HEK293 (cell line): Measurements from ENCODE around the gene FHIT.
A peak's percentile ranks its signal among the peaks of the same experiment; 100 is the strongest.

Experiments used
- CTCF ChIA-PET: fragments of 350-600 bp; formaldehyde crosslinking; extraction: SDS; loops from one replicate; lab custom pipeline; 2021; ENCODE audit warnings: antibody characterized with exemption; lab: Yijun Ruan, JAX
- POLR2A ChIA-PET: fragments of 300-600 bp; formaldehyde crosslinking; extraction: SDS; loops from one replicate; lab custom pipeline; 2020; ENCODE audit warnings: antibody characterized with exemption, inconsistent platforms; lab: Yijun Ruan, JAX
- H3K27ac ChIP-seq: fragments of 200-500 bp; sonication (Bioruptor generic); 2 replicates; pipeline ENCODE4 v1.5.1; 2014; ENCODE audit warnings: low read depth, low read length, control low read depth, inconsistent platforms; ENCODE audit errors: extremely low read depth
- H3K36me3 ChIP-seq, 2 experiments: fragments of 200-500 bp in 1 of 2; sonication (Bioruptor generic) in 1 of 2; 1 replicate in 1 of 2; 2 replicates in 1 of 2; pipeline ENCODE4 v1.5.1; 2014 to 2017; ENCODE audit warnings: inconsistent platforms in 2 of 2, low read length in 2 of 2; ENCODE audit not compliant: control insufficient read depth in 2 of 2, insufficient read depth in 1 of 2
- H3K4me1 ChIP-seq: fragments of 200-500 bp; sonication (Bioruptor generic); 2 replicates; pipeline ENCODE4 v1.5.1; 2014; ENCODE audit warnings: mild to moderate bottlenecking, low read length, inconsistent platforms; ENCODE audit not compliant: control insufficient read depth, insufficient read depth
- H3K4me3 ChIP-seq: 2 replicates; pipeline ENCODE4 v1.5.1; 2011; ENCODE audit warnings: low read depth, mild to moderate bottlenecking, control low read depth, low read length, moderate library complexity
- H3K9me3 ChIP-seq: fragments of 200-500 bp; sonication (Bioruptor generic); 2 replicates; pipeline ENCODE4 v1.5.1; 2014; ENCODE audit warnings: low read depth, low read length, inconsistent platforms; ENCODE audit not compliant: control insufficient read depth, insufficient read depth
- FEZF1 ChIP-seq: fragments of 450-650 bp; formaldehyde crosslinking; IDR thresholded peaks from 2 replicates; pipeline ENCODE4 v1.5.1; 2016; ENCODE audit warnings: missing biosample characterization, missing genetic modification characterization
- OSR2 ChIP-seq: fragments of 450-650 bp; formaldehyde crosslinking; IDR thresholded peaks from 2 replicates; pipeline ENCODE4 v1.5.1; 2016; ENCODE audit warnings: missing biosample characterization, missing genetic modification characterization
- SCRT2 ChIP-seq: fragments of 450-650 bp; formaldehyde crosslinking; IDR thresholded peaks from 2 replicates; pipeline ENCODE4 v1.5.1; 2016; ENCODE audit warnings: missing biosample characterization, missing genetic modification characterization
- ZBTB20 ChIP-seq: fragments of 450-650 bp; formaldehyde crosslinking; IDR thresholded peaks from 2 replicates; pipeline ENCODE4 v1.5.1; 2016; ENCODE audit warnings: missing biosample characterization, missing genetic modification characterization
- ZFP37 ChIP-seq: fragments of 450-650 bp; formaldehyde crosslinking; IDR thresholded peaks from 2 replicates; pipeline ENCODE4 v1.5.1; 2016; ENCODE audit warnings: missing biosample characterization, missing genetic modification characterization
- ZIC2 ChIP-seq: fragments of 450-650 bp; formaldehyde crosslinking; IDR thresholded peaks from 2 replicates; pipeline ENCODE4 v1.5.1; 2016; ENCODE audit warnings: missing biosample characterization, missing genetic modification characterization
- ZNF157 ChIP-seq: fragments of 450-650 bp; formaldehyde crosslinking; IDR thresholded peaks from 2 replicates; pipeline ENCODE4 v1.5.1; 2016; ENCODE audit warnings: missing biosample characterization, missing genetic modification characterization
- ZNF302 ChIP-seq: fragments of 450-650 bp; formaldehyde crosslinking; IDR thresholded peaks from 2 replicates; pipeline ENCODE4 v1.5.1; 2016; ENCODE audit warnings: missing biosample characterization, missing genetic modification characterization, low read depth
- ZNF544 ChIP-seq: fragments of 450-650 bp; formaldehyde crosslinking; IDR thresholded peaks from 2 replicates; pipeline ENCODE4 v1.5.0; 2017; ENCODE audit warnings: missing biosample characterization, missing genetic modification characterization
- ZNF548 ChIP-seq: fragments of 450-650 bp; formaldehyde crosslinking; IDR thresholded peaks from 2 replicates; pipeline ENCODE4 v1.5.1; 2016; ENCODE audit warnings: missing biosample characterization, missing genetic modification characterization
- ZNF558 ChIP-seq: fragments of 450-650 bp; formaldehyde crosslinking; IDR thresholded peaks from 2 replicates; pipeline ENCODE4 v1.5.1; 2016; ENCODE audit warnings: missing biosample characterization, missing genetic modification characterization
- ZNF610 ChIP-seq: fragments of 450-650 bp; formaldehyde crosslinking; IDR thresholded peaks from 2 replicates; pipeline ENCODE4 v1.5.1; 2016; ENCODE audit warnings: missing biosample characterization, missing genetic modification characterization, borderline replicate concordance
- ZNF843 ChIP-seq: fragments of 450-650 bp; formaldehyde crosslinking; IDR thresholded peaks from 2 replicates; pipeline ENCODE4 v1.5.1; 2016; ENCODE audit warnings: missing biosample characterization, missing genetic modification characterization
- TF ChIP-seq, protein P1 (sequence below): fragments of 450-650 bp; formaldehyde crosslinking; IDR thresholded peaks from 2 replicates; pipeline ENCODE4 v1.5.1; 2017; ENCODE audit warnings: missing biosample characterization, missing genetic modification characterization
- TF ChIP-seq, protein P2 (sequence below): fragments of 450-650 bp; IDR thresholded peaks from 2 replicates; pipeline ENCODE4 v1.5.1; 2018; ENCODE audit warnings: missing biosample characterization, mild to moderate bottlenecking, missing genetic modification characterization
- TF ChIP-seq, protein P3 (sequence below): fragments of 450-650 bp; formaldehyde crosslinking; IDR thresholded peaks from 2 replicates; pipeline ENCODE4 v1.5.1; 2017; ENCODE audit warnings: missing biosample characterization, missing genetic modification characterization
- TF ChIP-seq, protein P4 (sequence below): fragments of 450-650 bp; IDR thresholded peaks from 2 replicates; pipeline ENCODE4 v1.5.1; 2018; ENCODE audit warnings: missing biosample characterization, missing genetic modification characterization

FHIT gene

DNA sequence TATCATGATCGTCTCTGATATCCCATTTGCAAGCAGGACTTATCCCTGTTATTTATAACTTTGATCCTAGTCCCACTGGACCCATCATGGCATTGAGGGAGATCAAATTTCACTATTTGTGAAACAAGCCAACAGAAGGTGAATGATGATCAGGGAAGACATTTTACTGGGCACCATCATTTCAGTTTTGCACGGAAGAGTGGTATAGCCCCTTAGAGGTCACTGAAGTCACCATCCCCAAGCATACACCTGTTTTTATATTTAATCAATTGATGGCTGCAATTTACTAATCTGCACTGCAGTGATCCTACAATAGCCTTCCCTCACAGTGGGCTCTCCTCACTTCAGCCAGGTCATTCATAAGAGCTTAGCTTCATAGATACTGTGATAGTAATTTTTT is 132.4 kb downstream of the FHIT start:
- Histone ChIP-seq H3K4me3 (no peak overlapping the region), H3K36me3 (no peaks in the 10 kb centered on the region), H3K9me3 (no peaks in the 10 kb centered on the region), H3K27ac (no peak overlapping the region), H3K4me1 (no peaks in the 10 kb centered on the region; the same call in 1 of the 2 replicates)
- ChIA-PET CTCF (no interaction called here), POLR2A (no interaction called here)
- TF ChIP-seq ZNF544 (tag by site-specific recombination) (no peak), ZIC2 (tag by site-specific recombination) (no peak), ZFP37 (tag by site-specific recombination) (peak; percentile 98)

DNA sequence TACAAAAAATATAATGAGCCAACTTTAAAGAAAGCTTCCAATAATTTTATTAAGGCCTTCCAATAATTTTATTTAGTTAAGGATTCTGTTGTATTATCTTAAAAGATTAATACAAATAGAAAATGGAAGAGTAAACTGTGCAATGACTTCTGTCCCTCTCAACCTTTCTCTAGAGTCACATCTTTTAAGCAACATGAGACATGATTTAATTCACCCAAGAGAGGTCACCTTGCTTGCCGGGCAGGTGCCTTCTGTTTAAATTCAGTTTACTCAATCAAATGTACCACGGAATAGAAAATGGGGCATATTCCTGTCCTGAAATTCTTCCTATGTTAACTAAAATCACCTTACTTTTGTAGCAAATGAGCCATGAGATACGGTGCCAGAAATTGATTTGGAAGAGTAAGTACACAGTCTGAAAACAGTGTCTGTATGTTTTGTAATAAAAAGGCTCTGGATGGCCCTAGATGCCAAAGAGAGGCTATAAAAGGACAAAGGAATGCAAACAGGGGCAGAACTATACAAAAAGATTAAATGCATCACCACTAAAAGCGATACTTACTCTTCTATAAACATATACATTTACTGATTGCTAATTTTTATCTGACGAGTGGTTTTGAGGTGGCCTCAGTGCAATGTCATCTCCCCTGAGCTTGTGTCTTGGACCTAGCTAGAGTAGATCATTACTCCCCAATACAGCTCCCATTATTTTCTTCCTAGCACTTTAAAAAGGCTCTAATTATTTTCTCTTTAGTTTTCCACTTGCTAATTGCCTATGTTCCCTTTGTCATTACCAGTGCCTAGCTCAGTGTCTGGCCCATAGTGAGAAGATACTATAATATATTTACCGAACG is 134.0 kb downstream of the FHIT start:
- no peaks in the 10 kb centered on the region for H3K9me3 ChIP-seq
- H3K4me1 ChIP-seq, result no peaks in the 10 kb centered on the region; the same call in 1 of the 2 replicates
- CTCF ChIA-PET, result no interaction called here
- no peaks in the 10 kb centered on the region for H3K36me3 ChIP-seq
- TF ChIP-seq ZNF843 (tag by site-specific recombination) (peak; percentile 52), SCRT2 (tag by site-specific recombination) (no peak), OSR2 (tag by site-specific recombination) (peak; percentile 47; the same call in 1 of the 2 replicates), FEZF1 (tag by site-specific recombination) (peak; percentile 57; the same call in 1 of the 2 replicates), ZNF548 (tag by site-specific recombination) (no peak), ZNF302 (tag by site-specific recombination) (no peak)
- TF ChIP-seq, protein P1, sequence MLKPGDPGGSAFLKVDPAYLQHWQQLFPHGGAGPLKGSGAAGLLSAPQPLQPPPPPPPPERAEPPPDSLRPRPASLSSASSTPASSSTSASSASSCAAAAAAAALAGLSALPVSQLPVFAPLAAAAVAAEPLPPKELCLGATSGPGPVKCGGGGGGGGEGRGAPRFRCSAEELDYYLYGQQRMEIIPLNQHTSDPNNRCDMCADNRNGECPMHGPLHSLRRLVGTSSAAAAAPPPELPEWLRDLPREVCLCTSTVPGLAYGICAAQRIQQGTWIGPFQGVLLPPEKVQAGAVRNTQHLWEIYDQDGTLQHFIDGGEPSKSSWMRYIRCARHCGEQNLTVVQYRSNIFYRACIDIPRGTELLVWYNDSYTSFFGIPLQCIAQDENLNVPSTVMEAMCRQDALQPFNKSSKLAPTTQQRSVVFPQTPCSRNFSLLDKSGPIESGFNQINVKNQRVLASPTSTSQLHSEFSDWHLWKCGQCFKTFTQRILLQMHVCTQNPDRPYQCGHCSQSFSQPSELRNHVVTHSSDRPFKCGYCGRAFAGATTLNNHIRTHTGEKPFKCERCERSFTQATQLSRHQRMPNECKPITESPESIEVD (tag by site-specific recombination), result peak; percentile 44; the same call in 1 of the 2 replicates
- TF ChIP-seq, protein P2, sequence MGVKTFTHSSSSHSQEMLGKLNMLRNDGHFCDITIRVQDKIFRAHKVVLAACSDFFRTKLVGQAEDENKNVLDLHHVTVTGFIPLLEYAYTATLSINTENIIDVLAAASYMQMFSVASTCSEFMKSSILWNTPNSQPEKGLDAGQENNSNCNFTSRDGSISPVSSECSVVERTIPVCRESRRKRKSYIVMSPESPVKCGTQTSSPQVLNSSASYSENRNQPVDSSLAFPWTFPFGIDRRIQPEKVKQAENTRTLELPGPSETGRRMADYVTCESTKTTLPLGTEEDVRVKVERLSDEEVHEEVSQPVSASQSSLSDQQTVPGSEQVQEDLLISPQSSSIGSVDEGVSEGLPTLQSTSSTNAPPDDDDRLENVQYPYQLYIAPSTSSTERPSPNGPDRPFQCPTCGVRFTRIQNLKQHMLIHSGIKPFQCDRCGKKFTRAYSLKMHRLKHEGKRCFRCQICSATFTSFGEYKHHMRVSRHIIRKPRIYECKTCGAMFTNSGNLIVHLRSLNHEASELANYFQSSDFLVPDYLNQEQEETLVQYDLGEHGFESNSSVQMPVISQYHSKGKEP, result 0 out of 2 replicates have a peak, but pooled peaks have one; percentile 20
- TF ChIP-seq, protein P3, sequence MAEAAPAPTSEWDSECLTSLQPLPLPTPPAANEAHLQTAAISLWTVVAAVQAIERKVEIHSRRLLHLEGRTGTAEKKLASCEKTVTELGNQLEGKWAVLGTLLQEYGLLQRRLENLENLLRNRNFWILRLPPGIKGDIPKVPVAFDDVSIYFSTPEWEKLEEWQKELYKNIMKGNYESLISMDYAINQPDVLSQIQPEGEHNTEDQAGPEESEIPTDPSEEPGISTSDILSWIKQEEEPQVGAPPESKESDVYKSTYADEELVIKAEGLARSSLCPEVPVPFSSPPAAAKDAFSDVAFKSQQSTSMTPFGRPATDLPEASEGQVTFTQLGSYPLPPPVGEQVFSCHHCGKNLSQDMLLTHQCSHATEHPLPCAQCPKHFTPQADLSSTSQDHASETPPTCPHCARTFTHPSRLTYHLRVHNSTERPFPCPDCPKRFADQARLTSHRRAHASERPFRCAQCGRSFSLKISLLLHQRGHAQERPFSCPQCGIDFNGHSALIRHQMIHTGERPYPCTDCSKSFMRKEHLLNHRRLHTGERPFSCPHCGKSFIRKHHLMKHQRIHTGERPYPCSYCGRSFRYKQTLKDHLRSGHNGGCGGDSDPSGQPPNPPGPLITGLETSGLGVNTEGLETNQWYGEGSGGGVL (tag by site-specific recombination), result no peak
- no peak overlapping the region for H3K27ac ChIP-seq
- H3K4me3 ChIP-seq, result no peak overlapping the region
- POLR2A ChIA-PET, result no interaction called here

DNA sequence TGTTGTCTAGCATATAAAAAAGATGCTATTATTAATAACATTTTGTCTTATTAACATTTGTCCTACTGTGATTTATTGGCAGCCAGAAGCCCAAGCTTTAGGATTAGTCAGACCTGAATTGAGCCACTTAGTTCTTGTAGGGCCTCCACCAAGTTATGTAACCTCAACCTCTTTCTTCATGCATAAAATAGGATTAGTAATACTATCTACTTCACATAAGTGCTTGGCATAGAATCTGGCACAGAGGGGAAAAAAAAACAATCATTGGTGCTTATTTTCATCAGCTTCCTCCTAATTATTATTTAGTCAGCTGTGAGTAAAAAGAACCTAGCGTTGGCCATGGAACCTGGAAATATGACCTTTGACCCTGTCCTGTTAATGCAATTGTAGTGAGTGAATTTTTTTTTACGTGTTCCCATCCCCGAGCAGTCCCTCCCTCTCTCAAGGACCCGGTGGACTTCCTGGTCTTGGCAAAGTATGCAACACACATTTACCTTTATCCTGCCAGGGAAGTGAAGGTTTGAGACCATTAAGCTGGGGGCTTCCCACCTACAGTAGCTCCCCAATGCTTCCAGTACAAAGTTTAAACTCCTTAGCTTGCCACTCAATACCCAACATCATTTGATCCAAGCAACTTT is 136.8 kb downstream of the FHIT start:
- no peak overlapping the region for H3K4me3 ChIP-seq
- H3K4me1 ChIP-seq, result no peaks in the 10 kb centered on the region; the same call in 1 of the 2 replicates
- H3K27ac ChIP-seq, result no peak overlapping the region
- CTCF ChIA-PET, result no interaction called here
- no peaks in the 10 kb centered on the region for H3K36me3 ChIP-seq
- TF ChIP-seq, protein P1 (tag by site-specific recombination), result 0 out of 2 replicates have a peak, but pooled peaks have one; percentile 18
- peak; percentile 93 for TF ChIP-seq ZNF157
- peak; percentile 21; the same call in 1 of the 2 replicates for TF ChIP-seq OSR2 (tag by site-specific recombination)
- no peak for TF ChIP-seq ZBTB20
- TF ChIP-seq, protein P4, sequence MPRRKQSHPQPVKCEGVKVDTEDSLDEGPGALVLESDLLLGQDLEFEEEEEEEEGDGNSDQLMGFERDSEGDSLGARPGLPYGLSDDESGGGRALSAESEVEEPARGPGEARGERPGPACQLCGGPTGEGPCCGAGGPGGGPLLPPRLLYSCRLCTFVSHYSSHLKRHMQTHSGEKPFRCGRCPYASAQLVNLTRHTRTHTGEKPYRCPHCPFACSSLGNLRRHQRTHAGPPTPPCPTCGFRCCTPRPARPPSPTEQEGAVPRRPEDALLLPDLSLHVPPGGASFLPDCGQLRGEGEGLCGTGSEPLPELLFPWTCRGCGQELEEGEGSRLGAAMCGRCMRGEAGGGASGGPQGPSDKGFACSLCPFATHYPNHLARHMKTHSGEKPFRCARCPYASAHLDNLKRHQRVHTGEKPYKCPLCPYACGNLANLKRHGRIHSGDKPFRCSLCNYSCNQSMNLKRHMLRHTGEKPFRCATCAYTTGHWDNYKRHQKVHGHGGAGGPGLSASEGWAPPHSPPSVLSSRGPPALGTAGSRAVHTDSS, result peak; percentile 39; the same call in 1 of the 2 replicates
- TF ChIP-seq ZNF610, result no peak
- TF ChIP-seq, protein P2, result 0 out of 2 replicates have a peak, but pooled peaks have one; percentile 41
- TF ChIP-seq ZNF558 (tag by site-specific recombination), result no peak
- POLR2A ChIA-PET, result no interaction called here
- no peaks in the 10 kb centered on the region for H3K9me3 ChIP-seq
